Lower lobe of right lung (tissue), 2 donors: Measurements from ENCODE around the gene TMEM259. TPM values are rescaled to one million over a fixed set of nuclear protein-coding genes. Genes with fewer than 3 reads are reported as not detected.

Experiments
- ATAC-seq, 2 donors: fragments of 200-7000 bp; cut with Tn5 transposase; one replicate each; pipeline ENCODE4 v1.9.1; 2020 to 2022; ENCODE audit warnings: mild to moderate bottlenecking in 2 of 2, moderate library complexity in 2 of 2
- DNase-seq: peaks from one replicate; pipeline ENCODE4 v3.0.0-alpha.2; 2020
- H3K27ac ChIP-seq: fragments of 200-600 bp; one replicate; pipeline ENCODE4 v1.8.0; 2022
- H3K27me3 ChIP-seq: fragments of 200-600 bp; one replicate; pipeline ENCODE4 v1.8.0; 2022; ENCODE audit warnings: low read depth
- H3K36me3 ChIP-seq: fragments of 200-600 bp; one replicate; pipeline ENCODE4 v1.8.0; 2022; ENCODE audit warnings: mild to moderate bottlenecking
- H3K4me1 ChIP-seq: fragments of 200-600 bp; one replicate; pipeline ENCODE4 v1.8.0; 2022
- H3K4me3 ChIP-seq: fragments of 200-600 bp; one replicate; pipeline ENCODE4 v1.8.0; 2022; ENCODE audit warnings: mild to moderate bottlenecking
- H3K9me3 ChIP-seq: fragments of 200-600 bp; one replicate; pipeline ENCODE4 v1.8.0; 2022
- CTCF ChIP-seq: fragments of 200-600 bp; IDR thresholded peaks from one replicate; pipeline ENCODE4 v1.8.0; 2022; ENCODE audit warnings: antibody characterized with exemption, mild to moderate bottlenecking
- intact Hi-C: fragments of 100-400 bp; cut with DNase I; formaldehyde crosslinking; loops from one replicate; pipeline ENCODE4 v1.11.0; 2022
- total RNA-seq: library from RNA; stranded (reverse); fragmentation: NEBNext Ultra II Directional; extraction: Animal tissue kit (Norgen Biotek cat#: 25700); gene quantifications from one replicate; pipeline ENCODE4 v1.2.1, GENCODE V29; 2021
- donor health status: DM: no; HTN: yes; CAD: no; lungs with severe emphysema.

Gene TMEM259
- total RNA-seq, 1 donor from 2014 or later: 159 TPM

GRCh38 chr19:984165-984967, 36.6 kb downstream of the TMEM259 start, which contains the start of gene WDR18:
Gene WDR18 (plus strand): TSS chr19:984345. CDS start chr19:984354, 9 bp downstream.
- peak; percentile 93 to 97 for ATAC-seq
- H3K4me1 ChIP-seq: peaks cover 33% of the 10 kb centered on the region
- TF ChIP-seq CTCF: peak; percentile 49
- peak; percentile 96 for DNase-seq
- no peaks in the 10 kb centered on the region for H3K27me3 ChIP-seq
- H3K36me3 ChIP-seq: peaks cover 19% of the 10 kb centered on the region
- no peaks in the 10 kb centered on the region for H3K9me3 ChIP-seq
- intact Hi-C loops: loop anchor here (5.0 to 10.0 kb wide), 2 partner anchors 62 to 210 kb away; no protein-coding TSS in a partner anchor
- peak within 1 kb of the TSS; percentile 91 for H3K27ac ChIP-seq
- peak within 1 kb of the TSS; percentile 91 for H3K4me3 ChIP-seq

- no peaks in the 10 kb centered on the region for H3K27me3 ChIP-seq
- ATAC-seq (peak; percentile 85 to 89), DNase-seq (peak; percentile 79)
- no peaks in the 10 kb centered on the region for H3K9me3 ChIP-seq
- H3K4me1 ChIP-seq: peaks cover 37% of the 10 kb centered on the region
- intact Hi-C loops: loop anchor here (5.0 to 10.0 kb wide), 2 partner anchors 60 to 208 kb away; no protein-coding TSS in a partner anchor
- H3K27ac ChIP-seq: peak overlapping the region; percentile 91
- TF ChIP-seq CTCF: peak; percentile 96
- H3K36me3 ChIP-seq: peaks cover 12% of the 10 kb centered on the region
- H3K4me3 ChIP-seq: peak overlapping the region; percentile 43
These were observed 38.3 kb downstream of the TMEM259 start for GRCh38 chr19:982567-983170.

- peaks cover 37% of the 10 kb centered on the region for H3K4me1 ChIP-seq
- intact Hi-C loops: loop anchor here (5.0 to 10.0 kb wide), 2 partner anchors 58 to 206 kb away; no protein-coding TSS in a partner anchor
- TF ChIP-seq CTCF: no peak
- no peaks in the 10 kb centered on the region for H3K9me3 ChIP-seq
- DNase-seq (peak; percentile 49), ATAC-seq (no peak)
- H3K27me3 ChIP-seq: no peaks in the 10 kb centered on the region
- no peak overlapping the region for H3K4me3 ChIP-seq
- H3K36me3 ChIP-seq: no peaks in the 10 kb centered on the region
- H3K27ac ChIP-seq: no peak overlapping the region
These were observed 40.6 kb downstream of the TMEM259 start for GRCh38 chr19:980133-980998.

- TF ChIP-seq CTCF: no peak
- Histone ChIP-seq H3K4me3 (no peak overlapping the region), H3K27me3 (no peaks in the 10 kb centered on the region), H3K4me1 (peaks cover 30% of the 10 kb centered on the region), H3K36me3 (no peaks in the 10 kb centered on the region), H3K27ac (no peak overlapping the region), H3K9me3 (no peaks in the 10 kb centered on the region)
- ATAC-seq (no peak), DNase-seq (peak; percentile 36)
- intact Hi-C loops: no loop called here
These were observed 41.6 kb downstream of the TMEM259 start for GRCh38 chr19:979318-979741.

- peaks cover 12% of the 10 kb centered on the region for H3K4me1 ChIP-seq
- intact Hi-C loops: no loop called here
- ATAC-seq (no peak), DNase-seq (no peak)
- no peaks in the 10 kb centered on the region for H3K9me3 ChIP-seq
- no peak overlapping the region for H3K4me3 ChIP-seq
- peaks cover 8% of the 10 kb centered on the region for H3K36me3 ChIP-seq
- H3K27me3 ChIP-seq: no peaks in the 10 kb centered on the region
- no peak overlapping the region for H3K27ac ChIP-seq
- no peak for TF ChIP-seq CTCF
These were observed 43.9 kb downstream of the TMEM259 start for GRCh38 chr19:977058-977464.
